Psoas muscle (tissue), 8 donors: Measurements from ENCODE around the gene TMCO2. TPM values are rescaled to one million over a fixed set of nuclear protein-coding genes. Genes with fewer than 3 reads are reported as not detected.

Experiments
- ATAC-seq, 4 donors: fragments of 200-7000 bp; cut with Tn5 transposase; one replicate each; pipeline ENCODE4 v1.9.1; 2020; ENCODE audit warnings: moderate library complexity in 3 of 4, mild to moderate bottlenecking in 2 of 4
- DNase-seq, 2 donors: peaks; one replicate each; pipeline ENCODE4 v3.0.0-alpha.2; 2020
- H3K27ac ChIP-seq: fragments of 200-600 bp; one replicate; pipeline ENCODE4 v1.8.0; 2022
- H3K27me3 ChIP-seq, 3 donors: fragments of 200-600 bp in 1 of 3; one replicate each; pipeline versions ENCODE4 v1.6.1 to v1.8.0; 2013 to 2022; ENCODE audit warnings: low read length in 2 of 3, mild to moderate bottlenecking in 2 of 3, moderate library complexity in 1 of 3; ENCODE audit not compliant: insufficient read depth in 3 of 3
- H3K36me3 ChIP-seq, 2 donors: fragments of 200-600 bp in 1 of 2; one replicate each; pipeline versions ENCODE4 v1.6.1 to v1.8.0; 2013 to 2022; ENCODE audit warnings: low read depth in 1 of 2, mild to moderate bottlenecking in 1 of 2, moderate library complexity in 1 of 2; ENCODE audit not compliant: insufficient read depth in 1 of 2
- H3K4me1 ChIP-seq: fragments of 200-600 bp; one replicate; pipeline ENCODE4 v1.8.0; 2022
- H3K4me3 ChIP-seq: fragments of 200-600 bp; one replicate; pipeline ENCODE4 v1.8.0; 2022; ENCODE audit warnings: mild to moderate bottlenecking
- H3K9me3 ChIP-seq: fragments of 200-600 bp; one replicate; pipeline ENCODE4 v1.8.0; 2022
- CTCF ChIP-seq: fragments of 200-600 bp; IDR thresholded peaks from one replicate; pipeline ENCODE4 v1.8.0; 2022; ENCODE audit warnings: antibody characterized with exemption
- WGBS, 3 donors: extraction: QIAGEN DNeasy Blood & Tissue Kit; methylation state at CpG; one replicate each; pipeline versions ENCODE4 v1.1.6 to v1.1.7; 2013; 5-methylcytosine and 5-hydroxymethylcytosine counted together
- intact Hi-C, 2 donors: fragments of 100-400 bp; cut with DNase I; formaldehyde crosslinking; loops; one replicate each; pipeline versions ENCODE4 v1.11.0 to v1.14.2; 2022
- polyA plus RNA-seq, 3 donors: library from polyadenylated mRNA; stranded (reverse); fragments of 200-250 nt; gene quantifications; one replicate each; pipeline ENCODE4 v1.2.3, GENCODE V29; 2013
- total RNA-seq, 4 donors: library from RNA; stranded (reverse); fragmentation: NEBNext Ultra II Directional in 2 of 4; extraction: Animal tissue kit (Norgen Biotek cat#: 25700) in 2 of 4; gene quantifications; one replicate each; pipeline versions ENCODE4 v1.2.1 to v1.2.4, GENCODE V29; 2021 to 2023
- donor health status: healthy with polysubstance abuse.
- donor health status: DM: no; HTN: no; CAD: no; lungs with moderate emphysema.
- donor health status: Bipolar disorder and iron deficiency.
- donor health status: healthy.
- donor health status: DM: yes; HTN: yes; CAD: no.
- donor health status: DM: no; HTN: no; CAD: no.
- donor health status: DM: no; HTN: no; CAD: no.
- donor health status: DM: yes; HTN: yes; CAD: no.

Gene TMCO2
- total and polyA plus RNA-seq, 7 donors: 0.19 TPM; not detected in 6

- Histone ChIP-seq H3K9me3 (no peaks in the 10 kb centered on the region), H3K4me1 (peaks cover 28% of the 10 kb centered on the region), H3K36me3 (peaks cover 0 to 82% of the 10 kb centered on the region in 2 donors), H3K4me3 (no peak overlapping the region), H3K27me3 (no peaks in the 10 kb centered on the region), H3K27ac (peak overlapping the region; percentile 69)
- WGBS, 3 donors: 27 to 43% (median 30%) methylated on average over 2 of the region's 2 CpGs
- intact Hi-C loops: no loop called here
- peak; percentile 70 to 86 (median 80) for ATAC-seq
- no peak for DNase-seq
- TF ChIP-seq CTCF: no peak
Measured at GRCh38 chr1:40267767-40268187, 20.0 kb downstream of the TMCO2 start.

DNA sequence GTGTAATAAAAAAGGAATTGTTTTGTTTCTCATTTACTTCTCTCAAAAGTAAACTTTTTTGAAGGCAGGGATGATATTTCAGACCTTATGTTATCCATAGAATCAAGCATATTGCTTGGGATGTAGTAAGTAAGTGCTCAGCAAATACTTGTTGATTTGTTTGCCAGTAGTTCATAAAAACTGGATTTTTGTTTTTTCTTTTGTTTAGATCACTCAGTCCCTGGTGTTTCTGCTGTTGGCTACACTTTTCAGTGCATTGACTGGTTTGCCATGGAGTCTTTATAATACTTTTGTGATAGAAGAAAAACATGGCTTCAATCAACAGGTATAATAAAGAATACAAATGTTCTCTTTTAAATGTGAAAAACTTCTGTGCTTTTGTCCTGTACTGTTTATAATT is 20.5 kb downstream of the TMCO2 start:
- TF ChIP-seq CTCF: no peak
- H3K4me1 ChIP-seq: peaks cover 23% of the 10 kb centered on the region
- peak overlapping the region; percentile 69 for H3K27ac ChIP-seq

DNA sequence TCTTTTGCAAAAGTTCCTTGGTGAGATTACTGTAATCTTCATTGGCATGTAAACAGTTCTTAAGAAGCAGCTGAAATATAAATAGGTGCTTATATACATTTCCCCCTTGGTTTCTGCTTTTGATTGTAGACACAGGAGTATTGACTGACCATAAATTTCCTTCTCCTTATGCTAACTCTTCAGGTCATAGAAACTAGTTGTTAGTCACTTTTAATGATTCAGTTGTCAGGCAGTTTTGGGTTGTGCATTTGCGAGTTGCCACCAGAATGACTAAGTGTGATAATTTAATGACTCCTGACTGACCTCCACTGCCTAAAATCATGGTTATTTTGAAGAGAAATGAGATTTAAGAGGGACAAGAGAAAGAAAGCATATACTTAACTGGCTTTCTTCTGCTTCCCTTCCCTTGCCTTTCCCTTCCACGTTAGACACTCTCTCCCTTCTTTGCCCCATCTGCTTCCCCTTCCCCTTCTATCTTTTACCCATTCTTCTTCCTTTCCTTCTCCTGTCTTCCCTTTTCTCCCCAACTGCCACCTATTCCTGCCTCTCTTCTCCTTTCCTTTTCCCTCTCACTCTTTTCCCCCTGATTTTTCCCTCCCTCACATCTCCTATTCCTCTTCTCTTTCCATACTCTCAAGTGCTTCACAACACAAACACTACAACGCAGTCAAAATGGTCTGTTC is 22.6 kb downstream of the TMCO2 start:
- Histone ChIP-seq H3K4me1 (peaks cover 17% of the 10 kb centered on the region), H3K36me3 (peaks cover 0 to 89% of the 10 kb centered on the region in 2 donors), H3K9me3 (no peaks in the 10 kb centered on the region), H3K4me3 (no peak overlapping the region), H3K27me3 (no peaks in the 10 kb centered on the region), H3K27ac (no peak overlapping the region)
- WGBS, 3 donors: 57 to 66% (median 62%) methylated on average over 3 of the region's 3 CpGs
- ATAC-seq (no peak), DNase-seq (no peak)
- intact Hi-C loops: no loop called here
- no peak for TF ChIP-seq CTCF

More for the DNA sequence above, 20.5 kb downstream of the TMCO2 start:
- ATAC-seq (no peak), DNase-seq (no peak)
- H3K9me3 ChIP-seq: no peaks in the 10 kb centered on the region
- peaks cover 0 to 82% of the 10 kb centered on the region in 2 donors for H3K36me3 ChIP-seq
- H3K27me3 ChIP-seq: no peaks in the 10 kb centered on the region
- H3K4me3 ChIP-seq: no peak overlapping the region
- intact Hi-C loops: no loop called here

DNA sequence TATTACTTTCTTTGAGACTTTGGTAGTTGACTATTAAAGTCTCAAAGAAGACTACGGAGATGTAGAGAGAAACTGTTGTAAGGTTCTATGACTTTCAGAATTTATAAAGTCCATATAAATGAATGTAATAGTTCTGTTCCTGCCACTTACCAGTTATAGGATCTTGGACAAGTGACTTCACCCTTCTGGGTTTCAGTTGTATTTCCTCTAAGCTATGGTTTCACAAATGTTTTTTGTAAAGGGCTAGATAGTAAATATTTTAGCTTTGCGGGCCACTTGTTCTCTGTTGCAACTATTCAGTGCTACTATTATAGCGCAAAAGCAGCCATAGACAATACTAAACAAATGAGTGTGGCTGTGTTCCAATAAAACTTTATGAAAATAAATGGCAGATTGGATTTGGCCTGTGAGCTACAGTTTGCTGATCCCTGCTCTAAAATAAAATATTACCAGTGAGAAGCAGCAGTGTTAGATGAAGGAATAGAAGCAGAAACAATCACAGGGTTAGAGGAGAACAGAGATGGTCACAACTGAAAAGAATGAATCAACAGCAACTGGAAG is 25.0 kb downstream of the TMCO2 start:
- H3K4me3 ChIP-seq: no peak overlapping the region
- 95 to 98% (median 98%) methylated on average over 3 of the region's 3 CpGs for WGBS, 3 donors

More for the DNA sequence above, 25.0 kb downstream of the TMCO2 start:
- H3K27ac ChIP-seq: no peak overlapping the region
- no peak for TF ChIP-seq CTCF
- no peaks in the 10 kb centered on the region for H3K27me3 ChIP-seq
- DNase-seq (no peak), ATAC-seq (no peak)
- peaks cover 15% of the 10 kb centered on the region for H3K4me1 ChIP-seq
- peaks cover 0 to 95% of the 10 kb centered on the region in 2 donors for H3K36me3 ChIP-seq
- intact Hi-C loops: no loop called here
- no peaks in the 10 kb centered on the region for H3K9me3 ChIP-seq
